ENCODE data around the gene RAB39B. TPM values are rescaled to one million over a fixed set of nuclear protein-coding genes. Genes with fewer than 3 reads are reported as not detected.
"Not testable (repeated sequence)": the region's sequence is repeated elsewhere in the genome, so short reads cannot be mapped to it uniquely, and the experiment has no call there.

RAB39B gene
- total RNA-seq, result 10 to 100 TPM; 13.6 to 14.7 TPM

- peaks cover 25% of the 10 kb centered on the region for H3K4me1 Mint-ChIP-seq
- peak; percentile 77 for DNase-seq
- H3K27ac Mint-ChIP-seq, result peak within 1 kb of the TSS; percentile 64
- ChIA-PET POLR2A (interaction anchor here (0.7 kb wide), 1 partner anchor 48 kb away, joined by 8 read pairs; the partner anchor contains the start of gene VBP1), CTCF (interaction anchor here (1.4 kb wide), 1 partner anchor 47 kb away, joined by 6 read pairs; no protein-coding TSS in a partner anchor)
- H3K9me3 Mint-ChIP-seq, result no peaks in the 10 kb centered on the region
- H3K4me3 Mint-ChIP-seq, result peak within 1 kb of the TSS; percentile 71
- peaks cover 7% of the 10 kb centered on the region for H3K36me3 Mint-ChIP-seq (ENCODE audit: low read depth)
- H3K27me3 Mint-ChIP-seq, result no peaks in the 10 kb centered on the region
Measured at GRCh38 chrX:155263854-155264628, at the start of gene RAB39B. Gene RAB39B (minus strand): TSS chrX:155264491. CDS start chrX:155264288, 203 bp downstream.

GRCh38 chrX:155313766-155314165 is 49.5 kb upstream of the RAB39B start:
- Mint-ChIP-seq H3K4me3 (no peak overlapping the region), H3K4me1 (no peaks in the 10 kb centered on the region), H3K27ac (no peak overlapping the region), H3K27me3 (no peaks in the 10 kb centered on the region), H3K9me3 (no peaks in the 10 kb centered on the region), H3K36me3 (ENCODE audit: low read depth) (no peaks in the 10 kb centered on the region)
- no peak for DNase-seq
- ChIA-PET POLR2A (no interaction called here), CTCF (no interaction called here)

GRCh38 chrX:155293771-155294170 is 29.5 kb upstream of the RAB39B start:
- H3K4me1 Mint-ChIP-seq, result no peaks in the 10 kb centered on the region
- DNase-seq, result no peak
- H3K9me3 Mint-ChIP-seq, result no peaks in the 10 kb centered on the region
- no peaks in the 10 kb centered on the region for H3K36me3 Mint-ChIP-seq (ENCODE audit: low read depth)
- no peak overlapping the region for H3K27ac Mint-ChIP-seq
- ChIA-PET POLR2A (no interaction called here), CTCF (no interaction called here)
- H3K27me3 Mint-ChIP-seq, result no peaks in the 10 kb centered on the region
- no peak overlapping the region for H3K4me3 Mint-ChIP-seq

- Mint-ChIP-seq H3K4me3 (no peak overlapping the region), H3K9me3 (no peaks in the 10 kb centered on the region), H3K27me3 (no peaks in the 10 kb centered on the region), H3K4me1 (peaks cover 1% of the 10 kb centered on the region), H3K27ac (no peak overlapping the region), H3K36me3 (ENCODE audit: low read depth) (no peaks in the 10 kb centered on the region)
- ChIA-PET CTCF (no interaction called here), POLR2A (no interaction called here)
- DNase-seq, result no peak
Measured at GRCh38 chrX:155279873-155280272, 15.6 kb upstream of the RAB39B start.

- Mint-ChIP-seq H3K36me3 (ENCODE audit: low read depth) (no peaks in the 10 kb centered on the region), H3K27ac (no peak overlapping the region), H3K4me3 (no peak overlapping the region), H3K27me3 (no peaks in the 10 kb centered on the region), H3K4me1 (no peaks in the 10 kb centered on the region), H3K9me3 (peaks cover 3% of the 10 kb centered on the region)
- DNase-seq, result no peak
- POLR2A ChIA-PET, result no interaction called here
- CTCF ChIA-PET, result no interaction called here
Measured at GRCh38 chrX:155270969-155271368, 6.7 kb upstream of the RAB39B start.

- H3K4me1 Mint-ChIP-seq; H3K36me3 Mint-ChIP-seq (ENCODE audit: low read depth); DNase-seq; H3K27ac Mint-ChIP-seq; H3K4me3 Mint-ChIP-seq; POLR2A ChIA-PET; H3K9me3 Mint-ChIP-seq; H3K27me3 Mint-ChIP-seq: not testable (repeated sequence)
- CTCF ChIA-PET, result interaction anchor here (2.7 kb wide), 1 partner anchor 51 kb away, joined by 8 read pairs; the partner anchor contains the start of gene VBP1
Measured at GRCh38 chrX:155267995-155268394, 3.7 kb upstream of the RAB39B start.

GRCh38 chrX:155266439-155266838 is 2.1 kb upstream of the RAB39B start:
- no peak for DNase-seq
- H3K4me1 Mint-ChIP-seq, result peaks cover 19% of the 10 kb centered on the region
- no peaks in the 10 kb centered on the region for H3K27me3 Mint-ChIP-seq
- ChIA-PET POLR2A (no interaction called here), CTCF (interaction anchor here (0.5 kb wide), 1 partner anchor 180 kb away, joined by 4 read pairs; no protein-coding TSS in a partner anchor)
- no peak overlapping the region for H3K4me3 Mint-ChIP-seq
- peaks cover 3% of the 10 kb centered on the region for H3K36me3 Mint-ChIP-seq (ENCODE audit: low read depth)
- H3K27ac Mint-ChIP-seq, result no peak overlapping the region
- H3K9me3 Mint-ChIP-seq, result peaks cover 2% of the 10 kb centered on the region

GRCh38 chrX:155262970-155263754 is 1.1 kb downstream of the RAB39B start:
- Mint-ChIP-seq H3K4me3 (peak overlapping the region; percentile 71), H3K27me3 (no peaks in the 10 kb centered on the region), H3K27ac (peak overlapping the region; percentile 64), H3K9me3 (no peaks in the 10 kb centered on the region), H3K36me3 (ENCODE audit: low read depth) (peaks cover 7% of the 10 kb centered on the region), H3K4me1 (peaks cover 25% of the 10 kb centered on the region)
- ChIA-PET POLR2A (no interaction called here), CTCF (no interaction called here)
- DNase-seq, result no peak

- Mint-ChIP-seq H3K27me3 (no peaks in the 10 kb centered on the region), H3K36me3 (ENCODE audit: low read depth) (peaks cover 7% of the 10 kb centered on the region), H3K9me3 (no peaks in the 10 kb centered on the region), H3K27ac (no peak overlapping the region), H3K4me1 (peaks cover 24% of the 10 kb centered on the region), H3K4me3 (no peak overlapping the region)
- DNase-seq, result no peak
- POLR2A ChIA-PET, result no interaction called here
- CTCF ChIA-PET, result no interaction called here
Measured at GRCh38 chrX:155259752-155260151, 4.5 kb downstream of the RAB39B start.

GRCh38 chrX:155251391-155251790 is 12.9 kb downstream of the RAB39B start:
- POLR2A ChIA-PET, result no interaction called here
- H3K9me3 Mint-ChIP-seq, result no peaks in the 10 kb centered on the region
- no peak overlapping the region for H3K27ac Mint-ChIP-seq
- H3K27me3 Mint-ChIP-seq, result no peaks in the 10 kb centered on the region
- H3K4me3 Mint-ChIP-seq, result no peak overlapping the region
- no peak for DNase-seq
- H3K36me3 Mint-ChIP-seq (ENCODE audit: low read depth), result no peaks in the 10 kb centered on the region
- no peaks in the 10 kb centered on the region for H3K4me1 Mint-ChIP-seq
- CTCF ChIA-PET, result no interaction called here

GRCh38 chrX:155247497-155247896 is 16.8 kb downstream of the RAB39B start:
- POLR2A ChIA-PET, result no interaction called here
- CTCF ChIA-PET, result no interaction called here
- no peak overlapping the region for H3K27ac Mint-ChIP-seq
- no peaks in the 10 kb centered on the region for H3K4me1 Mint-ChIP-seq
- no peak for DNase-seq
- H3K27me3 Mint-ChIP-seq, result no peaks in the 10 kb centered on the region
- peaks cover 4% of the 10 kb centered on the region for H3K36me3 Mint-ChIP-seq (ENCODE audit: low read depth)
- H3K4me3 Mint-ChIP-seq, result no peak overlapping the region
- H3K9me3 Mint-ChIP-seq, result no peaks in the 10 kb centered on the region

GRCh38 chrX:155246748-155247147 is 17.5 kb downstream of the RAB39B start:
- Mint-ChIP-seq H3K9me3 (no peaks in the 10 kb centered on the region), H3K36me3 (ENCODE audit: low read depth) (peaks cover 4% of the 10 kb centered on the region), H3K27ac (no peak overlapping the region), H3K27me3 (no peaks in the 10 kb centered on the region), H3K4me1 (no peaks in the 10 kb centered on the region), H3K4me3 (no peak overlapping the region)
- ChIA-PET CTCF (no interaction called here), POLR2A (no interaction called here)
- no peak for DNase-seq

GRCh38 chrX:155242300-155242699 is 22.0 kb downstream of the RAB39B start:
- Mint-ChIP-seq H3K27ac (no peak overlapping the region), H3K27me3 (no peaks in the 10 kb centered on the region), H3K4me1 (no peaks in the 10 kb centered on the region), H3K4me3 (no peak overlapping the region), H3K36me3 (ENCODE audit: low read depth) (peaks cover 14% of the 10 kb centered on the region), H3K9me3 (no peaks in the 10 kb centered on the region)
- POLR2A ChIA-PET, result no interaction called here
- no peak for DNase-seq
- CTCF ChIA-PET, result no interaction called here

GRCh38 chrX:155237719-155238118 is 26.6 kb downstream of the RAB39B start:
- CTCF ChIA-PET, result no interaction called here
- no peaks in the 10 kb centered on the region for H3K27me3 Mint-ChIP-seq
- no peak overlapping the region for H3K27ac Mint-ChIP-seq
- H3K4me3 Mint-ChIP-seq, result no peak overlapping the region
- H3K9me3 Mint-ChIP-seq, result no peaks in the 10 kb centered on the region
- no peak for DNase-seq
- H3K4me1 Mint-ChIP-seq, result peaks cover 5% of the 10 kb centered on the region
- H3K36me3 Mint-ChIP-seq (ENCODE audit: low read depth), result peaks cover 32% of the 10 kb centered on the region
- POLR2A ChIA-PET, result no interaction called here
